Measurements from ENCODE around the gene CFLAR. TPM values are rescaled to one million over a fixed set of nuclear protein-coding genes. Genes with fewer than 3 reads are reported as not detected.

Gene CFLAR
- polyA plus RNA-seq, 1 donor from 2014 or later, result 1.6 TPM

DNA sequence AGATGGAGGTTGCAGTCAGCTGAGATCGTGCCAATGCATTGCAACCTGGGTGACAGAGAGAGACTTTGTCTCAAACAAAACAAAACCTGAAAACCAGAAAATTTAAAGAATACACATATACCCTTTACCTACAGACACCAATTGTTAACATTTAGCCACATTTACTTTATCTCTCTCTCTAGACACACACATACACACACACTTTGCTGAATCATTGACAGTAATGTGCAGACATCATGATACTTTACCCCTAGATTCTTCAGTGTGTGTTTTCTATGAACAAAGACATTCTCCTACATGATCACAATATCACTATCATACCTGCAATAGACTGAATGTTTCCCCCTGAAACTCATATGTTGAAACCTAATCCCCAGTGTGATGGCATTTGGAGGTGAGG is 10.2 kb upstream of the CFLAR start:
- no peak overlapping the region for H2AFZ ChIP-seq (ENCODE audit: low read depth, low read length)
- TF ChIP-seq EZH2 (IDR thresholded peaks at IDR 0.05; ENCODE audit: borderline replicate concordance, insufficient read depth, low read length, poor library complexity, severe bottlenecking), result no peak
- no peaks in the 10 kb centered on the region for H3K36me3 ChIP-seq (ENCODE audit: insufficient read depth, low read length)

DNA sequence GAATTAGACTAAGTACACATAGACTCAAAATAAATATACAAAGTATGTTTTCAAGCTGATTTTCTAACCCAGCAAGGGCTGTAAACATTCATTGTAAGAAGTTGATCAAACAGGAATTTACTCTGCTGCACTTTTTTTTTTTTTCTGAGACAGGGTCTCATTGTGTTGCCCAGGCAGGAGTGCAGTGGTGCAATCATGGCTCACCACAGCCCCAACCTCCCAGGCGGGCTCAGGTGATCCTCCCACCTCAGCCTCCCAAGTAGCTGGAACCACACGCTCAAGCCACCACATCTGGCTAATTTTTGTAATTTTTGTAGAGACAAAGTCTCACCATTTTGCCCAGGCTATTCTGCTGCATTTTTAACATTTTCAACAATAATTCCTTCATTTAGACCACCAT is 8.3 kb upstream of the CFLAR start:
- Histone ChIP-seq H3K27me3 (ENCODE audit: insufficient read depth, low read depth, low read length) (no peaks in the 10 kb centered on the region), H3K4me3 (ENCODE audit: low read length) (no peak overlapping the region), H2AFZ (ENCODE audit: low read depth, low read length) (no peak overlapping the region), H3K4me2 (ENCODE audit: low read length) (no peak overlapping the region), H3K9me2 (ENCODE audit: insufficient read depth, low read length) (no peaks in the 10 kb centered on the region), H4K20me1 (ENCODE audit: insufficient read depth) (no peaks in the 10 kb centered on the region), H3K9ac (ENCODE audit: low read length) (no peak overlapping the region), H3K9me3 (ENCODE audit: low read length) (no peaks in the 10 kb centered on the region), H3K36me3 (ENCODE audit: insufficient read depth, low read length) (no peaks in the 10 kb centered on the region), H3F3A (ENCODE audit: insufficient read depth, low read length, poor library complexity, severe bottlenecking) (no peaks in the 10 kb centered on the region), H3K27ac (ENCODE audit: low read length) (no peak overlapping the region), H3K79me2 (replicated peaks; ENCODE audit: insufficient read depth, low read length) (no peaks in the 10 kb centered on the region)
- TF ChIP-seq TAF1 (IDR thresholded peaks at IDR 0.05; ENCODE audit: low read depth) (no peak), RAD21 (conservative IDR thresholded peaks at IDR 0.05) (no peak), POLR2AphosphoS5 (IDR thresholded peaks at IDR 0.05) (no peak), EZH2 (IDR thresholded peaks at IDR 0.05; ENCODE audit: borderline replicate concordance, insufficient read depth, low read length, poor library complexity, severe bottlenecking) (no peak), EP300 (conservative IDR thresholded peaks at IDR 0.05; ENCODE audit: poor library complexity, severe bottlenecking) (no peak), SMC3 (conservative IDR thresholded peaks at IDR 0.05; ENCODE audit: poor library complexity) (no peak)
- TF ChIP-seq, protein P1, sequence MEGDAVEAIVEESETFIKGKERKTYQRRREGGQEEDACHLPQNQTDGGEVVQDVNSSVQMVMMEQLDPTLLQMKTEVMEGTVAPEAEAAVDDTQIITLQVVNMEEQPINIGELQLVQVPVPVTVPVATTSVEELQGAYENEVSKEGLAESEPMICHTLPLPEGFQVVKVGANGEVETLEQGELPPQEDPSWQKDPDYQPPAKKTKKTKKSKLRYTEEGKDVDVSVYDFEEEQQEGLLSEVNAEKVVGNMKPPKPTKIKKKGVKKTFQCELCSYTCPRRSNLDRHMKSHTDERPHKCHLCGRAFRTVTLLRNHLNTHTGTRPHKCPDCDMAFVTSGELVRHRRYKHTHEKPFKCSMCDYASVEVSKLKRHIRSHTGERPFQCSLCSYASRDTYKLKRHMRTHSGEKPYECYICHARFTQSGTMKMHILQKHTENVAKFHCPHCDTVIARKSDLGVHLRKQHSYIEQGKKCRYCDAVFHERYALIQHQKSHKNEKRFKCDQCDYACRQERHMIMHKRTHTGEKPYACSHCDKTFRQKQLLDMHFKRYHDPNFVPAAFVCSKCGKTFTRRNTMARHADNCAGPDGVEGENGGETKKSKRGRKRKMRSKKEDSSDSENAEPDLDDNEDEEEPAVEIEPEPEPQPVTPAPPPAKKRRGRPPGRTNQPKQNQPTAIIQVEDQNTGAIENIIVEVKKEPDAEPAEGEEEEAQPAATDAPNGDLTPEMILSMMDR (IDR thresholded peaks at IDR 0.05; ENCODE audit: poor library complexity, severe bottlenecking), result no peak
- TF ChIP-seq, protein P2, sequence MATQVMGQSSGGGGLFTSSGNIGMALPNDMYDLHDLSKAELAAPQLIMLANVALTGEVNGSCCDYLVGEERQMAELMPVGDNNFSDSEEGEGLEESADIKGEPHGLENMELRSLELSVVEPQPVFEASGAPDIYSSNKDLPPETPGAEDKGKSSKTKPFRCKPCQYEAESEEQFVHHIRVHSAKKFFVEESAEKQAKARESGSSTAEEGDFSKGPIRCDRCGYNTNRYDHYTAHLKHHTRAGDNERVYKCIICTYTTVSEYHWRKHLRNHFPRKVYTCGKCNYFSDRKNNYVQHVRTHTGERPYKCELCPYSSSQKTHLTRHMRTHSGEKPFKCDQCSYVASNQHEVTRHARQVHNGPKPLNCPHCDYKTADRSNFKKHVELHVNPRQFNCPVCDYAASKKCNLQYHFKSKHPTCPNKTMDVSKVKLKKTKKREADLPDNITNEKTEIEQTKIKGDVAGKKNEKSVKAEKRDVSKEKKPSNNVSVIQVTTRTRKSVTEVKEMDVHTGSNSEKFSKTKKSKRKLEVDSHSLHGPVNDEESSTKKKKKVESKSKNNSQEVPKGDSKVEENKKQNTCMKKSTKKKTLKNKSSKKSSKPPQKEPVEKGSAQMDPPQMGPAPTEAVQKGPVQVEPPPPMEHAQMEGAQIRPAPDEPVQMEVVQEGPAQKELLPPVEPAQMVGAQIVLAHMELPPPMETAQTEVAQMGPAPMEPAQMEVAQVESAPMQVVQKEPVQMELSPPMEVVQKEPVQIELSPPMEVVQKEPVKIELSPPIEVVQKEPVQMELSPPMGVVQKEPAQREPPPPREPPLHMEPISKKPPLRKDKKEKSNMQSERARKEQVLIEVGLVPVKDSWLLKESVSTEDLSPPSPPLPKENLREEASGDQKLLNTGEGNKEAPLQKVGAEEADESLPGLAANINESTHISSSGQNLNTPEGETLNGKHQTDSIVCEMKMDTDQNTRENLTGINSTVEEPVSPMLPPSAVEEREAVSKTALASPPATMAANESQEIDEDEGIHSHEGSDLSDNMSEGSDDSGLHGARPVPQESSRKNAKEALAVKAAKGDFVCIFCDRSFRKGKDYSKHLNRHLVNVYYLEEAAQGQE (IDR thresholded peaks at IDR 0.05; ENCODE audit: borderline replicate concordance), result no peak

More for the DNA sequence above, 10.2 kb upstream of the CFLAR start:
- Histone ChIP-seq H3K9me3 (ENCODE audit: low read length) (no peaks in the 10 kb centered on the region), H3K9me2 (ENCODE audit: insufficient read depth, low read length) (no peaks in the 10 kb centered on the region), H3K27me3 (ENCODE audit: insufficient read depth, low read depth, low read length) (no peaks in the 10 kb centered on the region), H3K79me2 (replicated peaks; ENCODE audit: insufficient read depth, low read length) (no peaks in the 10 kb centered on the region), H3K4me2 (ENCODE audit: low read length) (no peak overlapping the region), H3K9ac (ENCODE audit: low read length) (no peak overlapping the region), H3K27ac (ENCODE audit: low read length) (no peak overlapping the region), H4K20me1 (ENCODE audit: insufficient read depth) (no peaks in the 10 kb centered on the region), H3F3A (ENCODE audit: insufficient read depth, low read length, poor library complexity, severe bottlenecking) (no peaks in the 10 kb centered on the region), H3K4me3 (ENCODE audit: low read length) (no peak overlapping the region)

DNA sequence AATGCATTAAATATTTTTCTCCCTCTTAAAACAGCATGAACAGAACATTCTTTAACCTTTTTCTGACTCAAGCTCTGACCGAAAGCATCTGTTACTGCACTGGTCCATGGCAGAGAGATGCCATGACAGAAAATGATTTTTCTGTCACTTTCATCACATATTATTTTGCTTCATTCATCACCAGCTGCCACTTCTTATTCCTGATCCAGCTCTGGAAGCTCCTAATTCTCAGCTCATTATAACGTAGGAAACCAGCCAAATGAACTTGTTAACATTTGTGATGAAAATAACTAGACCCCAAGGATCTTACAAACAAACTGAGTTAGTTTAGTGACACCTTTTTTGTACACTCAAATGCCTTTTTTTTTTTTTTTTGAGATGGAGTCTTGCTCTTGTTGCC is 7.6 kb upstream of the CFLAR start:
- Histone ChIP-seq H4K20me1 (ENCODE audit: insufficient read depth) (no peaks in the 10 kb centered on the region), H3K79me2 (replicated peaks; ENCODE audit: insufficient read depth, low read length) (no peaks in the 10 kb centered on the region), H3K4me2 (ENCODE audit: low read length) (no peak overlapping the region), H3K9ac (ENCODE audit: low read length) (no peak overlapping the region), H2AFZ (ENCODE audit: low read depth, low read length) (no peak overlapping the region), H3K36me3 (ENCODE audit: insufficient read depth, low read length) (no peaks in the 10 kb centered on the region), H3K9me2 (ENCODE audit: insufficient read depth, low read length) (no peaks in the 10 kb centered on the region), H3K27me3 (ENCODE audit: insufficient read depth, low read depth, low read length) (no peaks in the 10 kb centered on the region), H3K27ac (ENCODE audit: low read length) (no peak overlapping the region), H3F3A (ENCODE audit: insufficient read depth, low read length, poor library complexity, severe bottlenecking) (no peaks in the 10 kb centered on the region), H3K9me3 (ENCODE audit: low read length) (no peaks in the 10 kb centered on the region), H3K4me3 (ENCODE audit: low read length) (no peak overlapping the region)
- TF ChIP-seq POLR2AphosphoS5 (IDR thresholded peaks at IDR 0.05) (peak; percentile 15), SMC3 (conservative IDR thresholded peaks at IDR 0.05; ENCODE audit: poor library complexity) (no peak), EP300 (conservative IDR thresholded peaks at IDR 0.05; ENCODE audit: poor library complexity, severe bottlenecking) (peak; percentile 41)
- TF ChIP-seq, protein P2 (IDR thresholded peaks at IDR 0.05; ENCODE audit: borderline replicate concordance), result peak; percentile 60

Data from neural cell (in vitro differentiated cells).